SK-N-SH (cell line): Measurements from ENCODE around the gene EEF1G.

Experiments
- CTCF ChIP-seq: fragments of 200-600 bp; sonication (generic); IDR thresholded peaks from 2 replicates; pipeline ENCODE4 v1.6.1; 2017; ENCODE audit warnings: antibody characterized with exemption, mild to moderate bottlenecking, moderate library complexity
- GABPA ChIP-seq: IDR thresholded peaks from 2 replicates; pipeline ENCODE4 v1.4.0; 2012; ENCODE audit warnings: low read depth, mild to moderate bottlenecking
- POLR2AphosphoS5 ChIP-seq: IDR thresholded peaks from 2 replicates; pipeline ENCODE4 v1.6.1; 2012; ENCODE audit warnings: low read depth, low read length
- TCF12 ChIP-seq: IDR thresholded peaks from 2 replicates; pipeline ENCODE4 v1.4.0; 2012
- USF2 ChIP-seq: fragments of 150-350 bp; IDR thresholded peaks from 2 replicates; pipeline ENCODE4 v1.6.1; 2017; ENCODE audit warnings: antibody characterized with exemption, low read length, low read depth, borderline replicate concordance
- ZBTB33 ChIP-seq: IDR thresholded peaks from 2 replicates; pipeline ENCODE4 v1.4.0; 2012; ENCODE audit warnings: low read depth, borderline replicate concordance

- TF ChIP-seq GABPA: no peak
- no peak for TF ChIP-seq USF2
- TF ChIP-seq TCF12: no peak
- no peak for TF ChIP-seq CTCF
- TF ChIP-seq POLR2AphosphoS5: no peak
- no peak for TF ChIP-seq ZBTB33
Observed at GRCh38 chr11:62516736-62517371, 56.8 kb downstream of the EEF1G start.
